GM18861 (cell line): ENCODE results near the gene RPS27L.

Experiments used
- ATAC-seq: cut with Tn5 transposase; IDR thresholded peaks from one replicate; pipeline ENCODE4 v1.9.1; 2021; ENCODE audit not compliant: unreplicated experiment

The RPS27L gene

GRCh38 chr15:63157118-63157843 is at the start of gene RPS27L:
Gene RPS27L (minus strand): TSS chr15:63157477. CDS start chr15:63157405, 72 bp downstream.
- peak; percentile 59 for ATAC-seq

- ATAC-seq = no peak
These were observed 48.8 kb upstream of the RPS27L start for GRCh38 chr15:63206079-63206478.

GRCh38 chr15:63203451-63204090 is 46.3 kb upstream of the RPS27L start:
- ATAC-seq = no peak

GRCh38 chr15:63202861-63203260 is 45.6 kb upstream of the RPS27L start:
- ATAC-seq = no peak

GRCh38 chr15:63200464-63201249 is 43.4 kb upstream of the RPS27L start:
- no peak for ATAC-seq

GRCh38 chr15:63198371-63199250 is 41.3 kb upstream of the RPS27L start:
- ATAC-seq = no peak

GRCh38 chr15:63197626-63198025 is 40.3 kb upstream of the RPS27L start:
- no peak for ATAC-seq

- ATAC-seq = no peak
These were observed 39.6 kb upstream of the RPS27L start for GRCh38 chr15:63196842-63197241.

- ATAC-seq = no peak
These were observed 38.3 kb upstream of the RPS27L start for GRCh38 chr15:63195569-63196015.

GRCh38 chr15:63194880-63195568 is 37.7 kb upstream of the RPS27L start:
- ATAC-seq = no peak

GRCh38 chr15:63194302-63194701 is 37.0 kb upstream of the RPS27L start:
- no peak for ATAC-seq

- ATAC-seq = no peak
These were observed 35.4 kb upstream of the RPS27L start for GRCh38 chr15:63192619-63193206.

GRCh38 chr15:63191895-63192618 is 34.8 kb upstream of the RPS27L start:
- ATAC-seq = no peak

GRCh38 chr15:63190769-63191649 is 33.7 kb upstream of the RPS27L start:
- no peak for ATAC-seq

- no peak for ATAC-seq
These were observed 32.9 kb upstream of the RPS27L start for GRCh38 chr15:63189941-63190768.

- ATAC-seq = peak; percentile 42
These were observed 31.9 kb upstream of the RPS27L start, which contains the start of gene RAB8B for GRCh38 chr15:63188926-63189871. Gene RAB8B (plus strand): TSS chr15:63189606. CDS start chr15:63189625, 19 bp downstream.
